ENCODE measurements around the gene PTPN6. TPM values are rescaled to one million over a fixed set of nuclear protein-coding genes. Genes with fewer than 3 reads are reported as not detected.
A peak's percentile ranks its signal among the peaks of the same experiment; 100 is the strongest.

The PTPN6 gene
- total RNA-seq, 2 donors from 2014 or later: 30.6 to 43.2 TPM

- peak overlapping the region; percentile 94 to 97 for H3K27ac ChIP-seq
- intact Hi-C loops (cut with DNase I): loop anchor here (5.0 kb wide), 1 partner anchor 166 kb away; no protein-coding TSS in a partner anchor
- H3K9me3 ChIP-seq: no peaks in the 10 kb centered on the region
- TF ChIP-seq POLR2AphosphoS5 (IDR thresholded peaks at IDR 0.05): peak; percentile 97
- peak; percentile 95 for TF ChIP-seq POLR2A (IDR thresholded peaks at IDR 0.05)
- TF ChIP-seq CTCF (IDR thresholded peaks at IDR 0.05): peak in 3 of 4 experiments; percentile 43 to 66 (median 59)
- H3K27me3 ChIP-seq (replicated peaks; ENCODE audit: insufficient read depth): no peaks in the 10 kb centered on the region
- H3K36me3 ChIP-seq: no peaks in the 10 kb centered on the region
- peak; percentile 97 for DNase-seq (ENCODE audit: low spot score)
- peak overlapping the region; percentile 28 to 42 for H3K4me3 ChIP-seq
- WGBS: 19% methylated on average over 31 of the region's 32 CpGs
- peaks cover 18% of the 10 kb centered on the region for H3K4me1 ChIP-seq (replicated peaks)
Measured at GRCh38 chr12:6946033-6946919, 4.9 kb upstream of the PTPN6 start.

- peak overlapping the region; percentile 28 to 42 for H3K4me3 ChIP-seq
Measured at GRCh38 chr12:6946920-6947374, 4.2 kb upstream of the PTPN6 start.

GRCh38 chr12:6947615-6948014 is 3.5 kb upstream of the PTPN6 start:
- TF ChIP-seq CTCF (IDR thresholded peaks at IDR 0.05) (no peak), POLR2A (IDR thresholded peaks at IDR 0.05) (no peak), POLR2AphosphoS5 (IDR thresholded peaks at IDR 0.05) (no peak)
- no peak overlapping the region for H3K27ac ChIP-seq
- no peaks in the 10 kb centered on the region for H3K27me3 ChIP-seq (replicated peaks; ENCODE audit: insufficient read depth)
- intact Hi-C loops (cut with DNase I): loop anchor here (5.0 kb wide), 1 partner anchor 165 kb away; no protein-coding TSS in a partner anchor
- no peaks in the 10 kb centered on the region for H3K36me3 ChIP-seq
- DNase-seq (ENCODE audit: low spot score): no peak
- no peaks in the 10 kb centered on the region for H3K9me3 ChIP-seq
- H3K4me3 ChIP-seq: no peak overlapping the region
- 84% methylated on average over 8 of the region's 8 CpGs for WGBS
- H3K4me1 ChIP-seq (replicated peaks): peaks cover 18% of the 10 kb centered on the region

More at GRCh38 chr12:6946920-6947374, 4.2 kb upstream of the PTPN6 start:
- H3K4me1 ChIP-seq (replicated peaks): peaks cover 18% of the 10 kb centered on the region
- WGBS: 47% methylated on average over 8 of the region's 8 CpGs
- TF ChIP-seq POLR2A (IDR thresholded peaks at IDR 0.05): no peak
- no peak for TF ChIP-seq CTCF (IDR thresholded peaks at IDR 0.05)
- no peak for TF ChIP-seq POLR2AphosphoS5 (IDR thresholded peaks at IDR 0.05)
- peak overlapping the region; percentile 94 to 97 for H3K27ac ChIP-seq
- intact Hi-C loops (cut with DNase I): loop anchor here (5.0 kb wide), 1 partner anchor 165 kb away; no protein-coding TSS in a partner anchor
- H3K9me3 ChIP-seq: no peaks in the 10 kb centered on the region
- DNase-seq (ENCODE audit: low spot score): no peak
- H3K27me3 ChIP-seq (replicated peaks; ENCODE audit: insufficient read depth): no peaks in the 10 kb centered on the region
- H3K36me3 ChIP-seq: no peaks in the 10 kb centered on the region

GRCh38 chr12:6948873-6949594 is 2.1 kb upstream of the PTPN6 start:
- H3K4me1 ChIP-seq (replicated peaks): peaks cover 18% of the 10 kb centered on the region
- 80% methylated on average over 15 of the region's 15 CpGs for WGBS
- H3K4me3 ChIP-seq: no peak overlapping the region
- no peak for DNase-seq (ENCODE audit: low spot score)
- no peak overlapping the region for H3K27ac ChIP-seq
- intact Hi-C loops (cut with DNase I): loop anchor here (5.0 kb wide), 1 partner anchor 163 kb away; no protein-coding TSS in a partner anchor
- no peaks in the 10 kb centered on the region for H3K9me3 ChIP-seq
- no peaks in the 10 kb centered on the region for H3K27me3 ChIP-seq (replicated peaks; ENCODE audit: insufficient read depth)
- TF ChIP-seq POLR2A (IDR thresholded peaks at IDR 0.05) (no peak), CTCF (IDR thresholded peaks at IDR 0.05) (no peak), POLR2AphosphoS5 (IDR thresholded peaks at IDR 0.05) (no peak)
- no peaks in the 10 kb centered on the region for H3K36me3 ChIP-seq
